ENCODE results near the gene GABRA1. TPM values are rescaled to one million over a fixed set of nuclear protein-coding genes. Genes with fewer than 3 reads are reported as not detected.

The GABRA1 gene
- polyA plus RNA-seq, 2 of the 4 experiments (the other 2 are of a cell fraction), result not detected

DNA sequence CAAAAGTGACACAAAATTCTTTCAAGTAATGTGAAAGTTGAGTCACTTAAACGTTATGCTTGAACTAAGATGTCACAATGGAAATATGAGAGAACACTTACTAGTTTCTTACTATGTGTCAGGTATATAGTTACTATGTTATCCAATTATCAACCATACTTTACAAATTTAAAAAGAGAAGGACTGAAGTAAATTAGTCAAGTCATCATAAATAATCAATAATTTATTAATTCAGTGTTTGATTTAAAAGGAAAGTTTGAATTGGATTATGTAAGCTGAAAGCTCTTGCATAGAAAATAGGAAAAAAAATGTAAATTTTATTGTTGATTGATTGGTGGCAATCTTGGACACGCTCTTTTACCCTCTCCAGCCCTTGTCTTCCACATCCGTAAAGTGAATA lies 76.3 kb downstream of the GABRA1 start:
- DNase-seq (ENCODE audit: low read depth in 1 of 2, low spot score in 1 of 2), result no peak
- POLR2A ChIA-PET, result no interaction called here
- CTCF ChIA-PET, result no interaction called here
- H3K9me3 ChIP-seq, result no peaks in the 10 kb centered on the region
- no peak overlapping the region for H3K27ac ChIP-seq
- TF ChIP-seq MAFK (IDR thresholded peaks at IDR 0.05; ENCODE audit: partially characterized antibody), result peak; percentile 71
- no peak for TF ChIP-seq ZFP36 (IDR thresholded peaks at IDR 0.05; ENCODE audit: borderline replicate concordance, partially characterized antibody)
- no peak for ATAC-seq
- no peaks in the 10 kb centered on the region for H3K4me1 ChIP-seq
- H3K4me2 ChIP-seq, result no peak overlapping the region
- WGBS (ENCODE audit: missing lambda C conversion rate), result 30% methylated on average over 3 of the region's 3 CpGs
- no peak overlapping the region for H3K4me3 ChIP-seq
- no peak for FAIRE-seq

GRCh38 chr5:161925960-161926359 lies 78.0 kb downstream of the GABRA1 start:
- Histone ChIP-seq H3K4me2 (no peak overlapping the region), H3K27ac (no peak overlapping the region), H3K4me3 (no peak overlapping the region), H3K9me3 (no peaks in the 10 kb centered on the region), H3K4me1 (no peaks in the 10 kb centered on the region)
- CTCF ChIA-PET, result interaction anchor here (0.6 kb wide), 1 partner anchor 184 kb away, joined by 3 read pairs; no protein-coding TSS in a partner anchor
- TF ChIP-seq CBX2 (IDR thresholded peaks at IDR 0.05; ENCODE audit: borderline replicate concordance, low read depth), result no peak
- TF ChIP-seq HOXB5 (CRISPR knock-in tag; IDR thresholded peaks at IDR 0.05), result no peak
- TF ChIP-seq MAX (IDR thresholded peaks at IDR 0.05), result no peak
- no peak for TF ChIP-seq TP53 (CRISPR knock-in tag; IDR thresholded peaks at IDR 0.05)
- TF ChIP-seq FOXS1 (CRISPR knock-in tag; IDR thresholded peaks at IDR 0.05), result no peak
- TF ChIP-seq KDM5A (IDR thresholded peaks at IDR 0.05), result no peak
- TF ChIP-seq JUNB (IDR thresholded peaks at IDR 0.05), result no peak
- no peak for TF ChIP-seq KDM1A (IDR thresholded peaks at IDR 0.05; ENCODE audit: low read depth)
- no peak for TF ChIP-seq ZNF302 (CRISPR knock-in tag; IDR thresholded peaks at IDR 0.05)
- TF ChIP-seq RAD21 (conservative IDR thresholded peaks at IDR 0.05 in 1 of 2, IDR thresholded peaks at IDR 0.05 in 1 of 2), result no peak
- no peak for TF ChIP-seq ELK1 (IDR thresholded peaks at IDR 0.05; ENCODE audit: low read depth, low read length)
- no peak for TF ChIP-seq HOXA7 (CRISPR knock-in tag; IDR thresholded peaks at IDR 0.05)
- no peak for TF ChIP-seq SMC3 (IDR thresholded peaks at IDR 0.05)
- no peak for TF ChIP-seq FOSB (CRISPR knock-in tag; IDR thresholded peaks at IDR 0.05)
- no peak for TF ChIP-seq NPAS2 (CRISPR knock-in tag; IDR thresholded peaks at IDR 0.05; ENCODE audit: borderline replicate concordance)
- TF ChIP-seq TFCP2L1 (CRISPR knock-in tag; IDR thresholded peaks at IDR 0.05), result no peak
- TF ChIP-seq POLR2AphosphoS2 (conservative IDR thresholded peaks at IDR 0.05; ENCODE audit: low read length), result no peak
- no peak for TF ChIP-seq NR3C1 (IDR thresholded peaks at IDR 0.05)
- no peak for ATAC-seq
- FAIRE-seq, result no peak
- 0% methylated on average over 4 of the region's 4 CpGs for WGBS (ENCODE audit: missing lambda C conversion rate)
- POLR2A ChIA-PET, result no interaction called here
- no peak for DNase-seq (ENCODE audit: low read depth in 1 of 2, low spot score in 1 of 2)

- Histone ChIP-seq H3K9me3 (no peaks in the 10 kb centered on the region), H3K27ac (no peak overlapping the region), H3K4me3 (no peak overlapping the region), H3K4me2 (no peak overlapping the region), H3K4me1 (no peaks in the 10 kb centered on the region)
- TF ChIP-seq HEYL (CRISPR knock-in tag; IDR thresholded peaks at IDR 0.05) (no peak), JUN (IDR thresholded peaks at IDR 0.05) (no peak), NPAS2 (CRISPR knock-in tag; IDR thresholded peaks at IDR 0.05; ENCODE audit: borderline replicate concordance) (no peak), RNF2 (IDR thresholded peaks at IDR 0.05; ENCODE audit: borderline replicate concordance, low read depth) (no peak), TP53 (CRISPR knock-in tag; IDR thresholded peaks at IDR 0.05) (no peak), HOXA7 (CRISPR knock-in tag; IDR thresholded peaks at IDR 0.05) (no peak), CBX8 (IDR thresholded peaks at IDR 0.05) (no peak), ELK1 (IDR thresholded peaks at IDR 0.05; ENCODE audit: low read depth, low read length) (no peak), CHD4 (IDR thresholded peaks at IDR 0.05; ENCODE audit: borderline replicate concordance) (no peak), EP300 (IDR thresholded peaks at IDR 0.05) (no peak), NFE2L2 (conservative IDR thresholded peaks at IDR 0.05; ENCODE audit: low read length) (no peak), MAX (IDR thresholded peaks at IDR 0.05) (no peak), FOXS1 (CRISPR knock-in tag; IDR thresholded peaks at IDR 0.05) (no peak), E2F6 (IDR thresholded peaks at IDR 0.05; ENCODE audit: borderline replicate concordance, low read depth) (no peak), EHMT2 (IDR thresholded peaks at IDR 0.05; ENCODE audit: low read depth) (no peak), SREBF2 (IDR thresholded peaks at IDR 0.05) (no peak), MAFK (IDR thresholded peaks at IDR 0.05; ENCODE audit: partially characterized antibody) (no peak)
- ChIA-PET CTCF (no interaction called here), POLR2A (no interaction called here)
- WGBS (ENCODE audit: missing lambda C conversion rate), result 0% methylated on average over 3 of the region's 3 CpGs
- no peak for DNase-seq (ENCODE audit: low read depth in 1 of 2, low spot score in 1 of 2)
- no peak for ATAC-seq
- no peak for FAIRE-seq
These were observed 86.6 kb downstream of the GABRA1 start for GRCh38 chr5:161934486-161934885.

Measured in A549 (cell line).